T-helper 2 cell (primary cell): ENCODE data around the gene CAV2.

Experiments
- DNase-seq, 5 experiments: peaks; one replicate each; pipeline versions ENCODE4 v3.0.0 to v3.0.0-alpha.2; 2012 to 2022

CAV2 gene

GRCh38 chr7:116525298-116525912 is 25.9 kb downstream of the CAV2 start:
- peak in 2 of 5 experiments; percentile 7 to 22 for DNase-seq

GRCh38 chr7:116525913-116526861 is 26.6 kb downstream of the CAV2 start:
- DNase-seq = peak; percentile 25 to 74 (median 33)

GRCh38 chr7:116526897-116527296 is 27.4 kb downstream of the CAV2 start:
- no peak for DNase-seq

- no peak for DNase-seq
Observed at GRCh38 chr7:116527521-116527920, 28.0 kb downstream of the CAV2 start.

GRCh38 chr7:116528008-116528789 is 28.7 kb downstream of the CAV2 start:
- no peak for DNase-seq

- no peak for DNase-seq
Observed at GRCh38 chr7:116529250-116529649, 29.7 kb downstream of the CAV2 start.

- DNase-seq = no peak
Observed at GRCh38 chr7:116530107-116530820, 30.7 kb downstream of the CAV2 start.

GRCh38 chr7:116532102-116532688 is 32.7 kb downstream of the CAV2 start:
- DNase-seq = no peak

- no peak for DNase-seq
Observed at GRCh38 chr7:116534790-116535189, 35.3 kb downstream of the CAV2 start.

- no peak for DNase-seq
Observed at GRCh38 chr7:116535416-116535815, 35.9 kb downstream of the CAV2 start.

GRCh38 chr7:116538138-116538537 is 38.6 kb downstream of the CAV2 start:
- no peak for DNase-seq

- no peak for DNase-seq
Observed at GRCh38 chr7:116539879-116540278, 40.3 kb downstream of the CAV2 start.

- no peak for DNase-seq
Observed at GRCh38 chr7:116540743-116541142, 41.2 kb downstream of the CAV2 start.

- no peak for DNase-seq
Observed at GRCh38 chr7:116541951-116542350, 42.4 kb downstream of the CAV2 start.

- DNase-seq = no peak
Observed at GRCh38 chr7:116542618-116543017, 43.1 kb downstream of the CAV2 start.

GRCh38 chr7:116543664-116544063 is 44.1 kb downstream of the CAV2 start:
- DNase-seq = no peak

GRCh38 chr7:116544487-116544886 is 44.9 kb downstream of the CAV2 start:
- no peak for DNase-seq

- DNase-seq = no peak
Observed at GRCh38 chr7:116545411-116545993, 46.0 kb downstream of the CAV2 start.

GRCh38 chr7:116546054-116546453 is 46.5 kb downstream of the CAV2 start:
- DNase-seq = no peak

- DNase-seq = no peak
Observed at GRCh38 chr7:116546916-116547315, 47.4 kb downstream of the CAV2 start.

GRCh38 chr7:116547347-116547746 is 47.8 kb downstream of the CAV2 start:
- no peak for DNase-seq

- no peak for DNase-seq
Observed at GRCh38 chr7:116548506-116548905, 49.0 kb downstream of the CAV2 start.
